Sigmoid colon (tissue), 4 donors: ENCODE measurements around the gene ERFE.

Experiments used
- CTCF ChIP-seq, 4 experiments: fragments of 450-650 bp in 3 of 4; fragments of 200-600 bp in 1 of 4; IDR thresholded peaks; one replicate each; pipeline ENCODE4 v1.5.1; 2016 to 2019; ENCODE audit warnings: antibody characterized with exemption in 4 of 4, mild to moderate bottlenecking in 3 of 4, moderate library complexity in 2 of 4
- EP300 ChIP-seq, 4 donors: sonication (generic); formaldehyde crosslinking; IDR thresholded peaks; one replicate each; pipeline ENCODE4 v1.6.1; 2017; ENCODE audit warnings: antibody characterized with exemption in 4 of 4
- POLR2A ChIP-seq, 2 donors: fragments of 450-650 bp; IDR thresholded peaks; one replicate each; pipeline ENCODE4 v1.6.1; 2016; ENCODE audit warnings: antibody characterized with exemption in 2 of 2, mild to moderate bottlenecking in 2 of 2, moderate library complexity in 2 of 2
- POLR2AphosphoS5 ChIP-seq, 4 donors: sonication (generic); formaldehyde crosslinking; IDR thresholded peaks; one replicate each; pipeline ENCODE4 v1.6.1; 2017; ENCODE audit warnings: antibody characterized with exemption in 4 of 4

- TF ChIP-seq CTCF (IDR thresholded peaks at IDR 0.05) (no peak), POLR2A (IDR thresholded peaks at IDR 0.05) (no peak), POLR2AphosphoS5 (IDR thresholded peaks at IDR 0.05) (no peak), EP300 (IDR thresholded peaks at IDR 0.05) (no peak)
Measured at GRCh38 chr2:238162846-238163441, 4.2 kb downstream of the ERFE start.
